DMS53 (cell line): Measurements from ENCODE around the gene OR5AP2.
A peak's percentile ranks its signal among the peaks of the same experiment; 100 is the strongest.
"Not testable (repeated sequence)": the region's sequence is repeated elsewhere in the genome, so short reads cannot be mapped to it uniquely, and the experiment has no call there.

Experiments
- DNase-seq: peaks from one replicate; lab custom pipeline; 2025; lab: John Stamatoyannopoulos, UW

Gene OR5AP2

GRCh38 chr11:56642339-56642738, at the start of gene OR5AP2:
Gene OR5AP2, minus strand, starts transcription at chr11:56642439. Its CDS starts 0 bp downstream, at chr11:56642439.
- DNase-seq = no peak

GRCh38 chr11:56691179-56691578, 48.9 kb upstream of the OR5AP2 start:
- DNase-seq = not testable (repeated sequence)

- no peak for DNase-seq
Measured at GRCh38 chr11:56688554-56689100, 46.4 kb upstream of the OR5AP2 start.

GRCh38 chr11:56670984-56671383, 28.7 kb upstream of the OR5AP2 start:
- no peak for DNase-seq

- no peak for DNase-seq
Measured at GRCh38 chr11:56663386-56663785, 21.1 kb upstream of the OR5AP2 start, which contains the start of gene OR5AR1. Gene OR5AR1, plus strand, starts transcription at chr11:56663686. Its CDS starts 0 bp downstream, at chr11:56663686.

- no peak for DNase-seq
Measured at GRCh38 chr11:56659755-56660154, 17.5 kb upstream of the OR5AP2 start.

GRCh38 chr11:56637500-56637899, 4.7 kb downstream of the OR5AP2 start:
- peak; percentile 49 for DNase-seq

- DNase-seq = no peak
Measured at GRCh38 chr11:56636861-56637260, 5.4 kb downstream of the OR5AP2 start.

- no peak for DNase-seq
Measured at GRCh38 chr11:56632329-56632728, 9.9 kb downstream of the OR5AP2 start.

GRCh38 chr11:56625946-56626345, 16.3 kb downstream of the OR5AP2 start:
- DNase-seq = no peak

- DNase-seq = peak; percentile 74
Measured at GRCh38 chr11:56624661-56625110, 17.6 kb downstream of the OR5AP2 start.

GRCh38 chr11:56611174-56611573, 31.1 kb downstream of the OR5AP2 start:
- no peak for DNase-seq

- not testable (repeated sequence) for DNase-seq
Measured at GRCh38 chr11:56592088-56592717, 50.0 kb downstream of the OR5AP2 start.
